SU-DHL-6 (cell line): ENCODE data around the gene SEZ6L.

Experiments
- H2AFZ ChIP-seq: fragments of 200-600 bp; sonication (generic); 2 replicates; pipeline ENCODE4 v1.6.1; 2014; ENCODE audit warnings: low read depth, mild to moderate bottlenecking, moderate library complexity, mixed read lengths, antibody characterized with exemption, low read length; ENCODE audit not compliant: severe bottlenecking
- H3F3A ChIP-seq: fragments of 200-600 bp; shearing (Covaris generic); 2 replicates; pipeline ENCODE4 v1.6.0; 2016; ENCODE audit warnings: antibody characterized with exemption, mild to moderate bottlenecking; ENCODE audit not compliant: insufficient read depth
- H3K27ac ChIP-seq: fragments of 200-600 bp; sonication (generic); 2 replicates; pipeline ENCODE4 v1.5.1; 2016; ENCODE audit warnings: low read depth, mild to moderate bottlenecking, low read length, moderate library complexity, mixed read lengths
- H3K27me3 ChIP-seq: fragments of 200-600 bp; sonication (generic), shearing (Covaris generic); 2 replicates; pipeline ENCODE4 v1.6.0; 2014; ENCODE audit warnings: mild to moderate bottlenecking, low read length
- H3K36me3 ChIP-seq: fragments of 200-600 bp; sonication (generic); 2 replicates; pipeline ENCODE4 v1.6.1; 2014; ENCODE audit warnings: mild to moderate bottlenecking, low read length, mixed read lengths
- H3K4me2 ChIP-seq: fragments of 300-600, 200-600 bp; shearing (Covaris generic), sonication (generic); 2 replicates; pipeline ENCODE4 v1.6.0; 2014; ENCODE audit warnings: low read length, low read depth, mild to moderate bottlenecking; ENCODE audit not compliant: poor library complexity, severe bottlenecking
- H3K4me3 ChIP-seq: fragments of 200-600 bp; sonication (generic); 2 replicates; pipeline ENCODE4 v1.5.1; 2014; ENCODE audit warnings: antibody characterized with exemption, low read length, mild to moderate bottlenecking, mixed read lengths; ENCODE audit not compliant: insufficient read depth, poor library complexity, severe bottlenecking
- H3K79me2 ChIP-seq: fragments of 200-600 bp; sonication (generic); 2 replicates; pipeline ENCODE4 v1.6.1; 2014; ENCODE audit warnings: mild to moderate bottlenecking, low read length, moderate library complexity; ENCODE audit not compliant: insufficient read depth
- H3K9ac ChIP-seq: fragments of 200-600 bp; sonication (generic); 2 replicates; pipeline ENCODE4 v1.7.0; 2014; ENCODE audit warnings: mild to moderate bottlenecking, low read length
- H3K9me2 ChIP-seq: fragments of 200-600 bp; sonication (generic); replicated peaks from 2 replicates; pipeline ENCODE4 v1.6.1; 2014; ENCODE audit warnings: low read length; ENCODE audit not compliant: insufficient read depth
- H3K9me3 ChIP-seq: fragments of 200-600 bp; sonication (generic); 2 replicates; pipeline ENCODE4 v1.6.1; 2014; ENCODE audit warnings: low read length, mixed read lengths; ENCODE audit not compliant: insufficient read depth
- H4K20me1 ChIP-seq: fragments of 200-600 bp; sonication (generic); 2 replicates; pipeline ENCODE4 v1.6.1; 2014; ENCODE audit warnings: low read depth, mild to moderate bottlenecking, antibody characterized with exemption, low read length, moderate library complexity, mixed read lengths
- EZH2phosphoT487 ChIP-seq: fragments of 200-600 bp; sonication (generic), shearing (Covaris generic); conservative IDR thresholded peaks from 2 replicates; pipeline ENCODE4 v1.6.1; 2018; ENCODE audit warnings: mild to moderate bottlenecking, antibody characterized with exemption, low read length, moderate library complexity, mixed read lengths
- TF ChIP-seq, protein P1 (sequence below): fragments of 200-600 bp; sonication (generic); IDR thresholded peaks from one replicate; pipeline ENCODE4 v1.5.1; 2017; ENCODE audit warnings: antibody characterized with exemption, mild to moderate bottlenecking, low read length, moderate library complexity; ENCODE audit not compliant: insufficient read depth, poor library complexity, severe bottlenecking

The SEZ6L gene

DNA sequence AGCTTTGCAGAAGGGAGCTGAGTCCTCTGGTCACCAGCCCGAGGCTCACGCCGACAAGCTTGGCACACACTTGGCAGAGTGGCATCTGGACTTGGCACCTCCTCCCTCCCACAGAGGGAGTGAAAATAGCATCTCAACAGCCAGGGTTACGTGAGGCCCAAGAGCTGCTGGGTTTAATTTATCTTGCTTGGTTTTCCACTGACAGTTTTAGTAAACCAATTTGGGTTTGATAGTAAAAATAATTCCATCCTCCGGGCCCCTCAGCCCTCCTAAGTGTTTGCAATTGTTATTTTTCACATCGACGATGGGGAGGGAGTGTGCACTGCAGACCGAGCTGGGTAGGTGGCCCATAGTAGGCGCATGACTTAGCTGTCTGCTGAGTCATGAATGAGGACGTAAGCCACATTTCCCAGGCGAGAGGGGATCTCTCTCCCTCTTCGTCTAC is 152.2 kb downstream of the SEZ6L start:
- Histone ChIP-seq H3K79me2 (no peaks in the 10 kb centered on the region), H4K20me1 (no peaks in the 10 kb centered on the region), H3K4me2 (no peak overlapping the region), H2AFZ (no peak overlapping the region), H3K27ac (no peak overlapping the region), H3K36me3 (no peaks in the 10 kb centered on the region), H3K9ac (no peak overlapping the region), H3K9me3 (no peaks in the 10 kb centered on the region), H3F3A (no peaks in the 10 kb centered on the region), H3K4me3 (no peak overlapping the region), H3K27me3 (no peaks in the 10 kb centered on the region), H3K9me2 (no peaks in the 10 kb centered on the region)
- no peak for TF ChIP-seq EZH2phosphoT487
- TF ChIP-seq, protein P1, sequence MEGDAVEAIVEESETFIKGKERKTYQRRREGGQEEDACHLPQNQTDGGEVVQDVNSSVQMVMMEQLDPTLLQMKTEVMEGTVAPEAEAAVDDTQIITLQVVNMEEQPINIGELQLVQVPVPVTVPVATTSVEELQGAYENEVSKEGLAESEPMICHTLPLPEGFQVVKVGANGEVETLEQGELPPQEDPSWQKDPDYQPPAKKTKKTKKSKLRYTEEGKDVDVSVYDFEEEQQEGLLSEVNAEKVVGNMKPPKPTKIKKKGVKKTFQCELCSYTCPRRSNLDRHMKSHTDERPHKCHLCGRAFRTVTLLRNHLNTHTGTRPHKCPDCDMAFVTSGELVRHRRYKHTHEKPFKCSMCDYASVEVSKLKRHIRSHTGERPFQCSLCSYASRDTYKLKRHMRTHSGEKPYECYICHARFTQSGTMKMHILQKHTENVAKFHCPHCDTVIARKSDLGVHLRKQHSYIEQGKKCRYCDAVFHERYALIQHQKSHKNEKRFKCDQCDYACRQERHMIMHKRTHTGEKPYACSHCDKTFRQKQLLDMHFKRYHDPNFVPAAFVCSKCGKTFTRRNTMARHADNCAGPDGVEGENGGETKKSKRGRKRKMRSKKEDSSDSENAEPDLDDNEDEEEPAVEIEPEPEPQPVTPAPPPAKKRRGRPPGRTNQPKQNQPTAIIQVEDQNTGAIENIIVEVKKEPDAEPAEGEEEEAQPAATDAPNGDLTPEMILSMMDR: no peak

DNA sequence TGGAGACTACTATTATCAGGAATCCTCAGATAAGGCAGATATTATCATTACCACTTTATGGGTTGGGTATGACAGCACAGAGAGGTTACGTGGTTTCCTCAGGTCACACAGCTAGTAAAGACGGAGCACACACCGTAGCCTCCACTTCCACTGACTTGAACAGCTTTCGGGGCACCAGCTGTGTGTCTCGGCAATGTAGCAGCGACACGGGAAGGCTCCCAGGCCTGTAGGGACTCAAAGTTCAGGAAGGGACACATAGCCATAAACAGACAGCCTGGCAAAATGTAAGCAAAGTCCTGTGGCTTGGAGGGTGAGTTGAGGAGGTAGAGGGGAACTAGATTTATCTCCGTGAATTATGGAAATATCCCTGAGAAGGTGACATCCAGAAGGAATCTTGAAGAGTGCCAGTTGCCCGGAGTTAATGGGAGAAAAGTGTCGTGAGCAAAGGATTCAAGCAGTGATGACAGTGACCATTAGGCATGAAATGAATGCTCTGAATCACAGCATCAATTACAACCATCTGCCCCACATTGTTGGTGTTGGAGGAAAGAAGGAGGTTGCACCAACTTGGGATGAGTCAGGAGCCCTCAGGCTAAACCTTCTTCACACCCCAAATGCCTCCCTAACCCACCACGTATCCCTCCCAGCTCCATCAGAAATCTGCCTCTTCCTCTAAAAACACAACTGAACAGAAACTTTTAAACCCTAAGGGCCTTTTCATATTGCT is 153.1 kb downstream of the SEZ6L start:
- Histone ChIP-seq H3K4me2 (no peak overlapping the region), H3K9me3 (no peaks in the 10 kb centered on the region), H3K9me2 (no peaks in the 10 kb centered on the region), H3K79me2 (no peaks in the 10 kb centered on the region), H3K9ac (no peak overlapping the region), H3K36me3 (no peaks in the 10 kb centered on the region), H2AFZ (no peak overlapping the region), H4K20me1 (no peaks in the 10 kb centered on the region), H3F3A (no peaks in the 10 kb centered on the region), H3K27ac (no peak overlapping the region), H3K27me3 (no peaks in the 10 kb centered on the region), H3K4me3 (no peak overlapping the region)
- TF ChIP-seq EZH2phosphoT487: no peak
- TF ChIP-seq, protein P1: no peak

DNA sequence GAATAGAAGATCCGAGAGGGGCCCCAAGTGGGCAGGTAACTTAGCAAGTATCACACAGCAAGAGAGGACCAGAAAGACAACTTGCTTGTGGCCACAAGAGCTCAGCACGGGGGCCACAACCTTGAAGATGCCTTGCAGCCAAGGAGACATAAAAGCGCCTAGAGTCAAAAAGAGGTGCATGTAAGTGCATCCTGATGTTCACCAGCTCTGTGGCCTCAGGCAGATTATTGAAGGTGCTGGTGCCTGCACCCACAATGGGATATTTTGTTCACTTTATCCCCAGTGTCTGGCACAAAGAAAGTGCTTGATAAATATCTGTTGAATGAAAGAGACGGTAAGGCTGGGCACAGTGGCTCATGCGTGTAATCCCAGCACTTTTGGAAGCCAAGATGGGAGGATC is 153.8 kb downstream of the SEZ6L start:
- Histone ChIP-seq H3K27me3 (no peaks in the 10 kb centered on the region), H4K20me1 (no peaks in the 10 kb centered on the region), H3K27ac (no peak overlapping the region), H2AFZ (no peak overlapping the region), H3K36me3 (no peaks in the 10 kb centered on the region), H3K4me2 (no peak overlapping the region), H3K9me3 (no peaks in the 10 kb centered on the region), H3F3A (no peaks in the 10 kb centered on the region), H3K9me2 (no peaks in the 10 kb centered on the region), H3K79me2 (no peaks in the 10 kb centered on the region), H3K4me3 (no peak overlapping the region), H3K9ac (no peak overlapping the region)
- TF ChIP-seq, protein P1: no peak
- no peak for TF ChIP-seq EZH2phosphoT487
